MM.1S (cell line): ENCODE results near the gene HCFC2.

Source experiments
- DNase-seq: peaks from one replicate; pipeline ENCODE4 v3.0.0-alpha.2; 2015
- H2AFZ ChIP-seq: fragments of 300-600 bp; sonication (generic); 2 replicates; pipeline ENCODE4 v1.6.0; 2016; ENCODE audit warnings: antibody characterized with exemption, low read length
- H3F3A ChIP-seq: fragments of 300-600 bp; sonication (generic); 2 replicates; pipeline ENCODE4 v1.6.1; 2016; ENCODE audit warnings: mild to moderate bottlenecking, antibody characterized with exemption, low read length, moderate library complexity, mixed read lengths; ENCODE audit not compliant: insufficient read depth
- H3K27ac ChIP-seq: fragments of 300-600 bp; sonication (generic); 2 replicates; pipeline ENCODE4 v1.5.1; 2016; ENCODE audit warnings: mild to moderate bottlenecking, low read length
- H3K27me3 ChIP-seq: fragments of 300-600 bp; sonication (generic); replicated peaks from 2 replicates; pipeline ENCODE4 v1.6.0; 2016; ENCODE audit warnings: low read length; ENCODE audit not compliant: insufficient read depth
- H3K36me3 ChIP-seq: fragments of 300-600 bp; sonication (generic); replicated peaks from 2 replicates; pipeline ENCODE4 v1.6.1; 2016; ENCODE audit warnings: mild to moderate bottlenecking, low read length, mixed read lengths; ENCODE audit not compliant: insufficient read depth
- H3K4me1 ChIP-seq: fragments of 300-600 bp; sonication (generic); 2 replicates; pipeline ENCODE4 v1.6.1; 2016; ENCODE audit warnings: low read length, mixed read lengths
- H3K4me2 ChIP-seq: fragments of 300-600 bp; sonication (generic); 2 replicates; pipeline ENCODE4 v1.6.0; 2016; ENCODE audit warnings: low read depth, low read length
- H3K4me3 ChIP-seq: fragments of 300-600 bp; sonication (generic); 2 replicates; pipeline ENCODE4 v1.5.1; 2016; ENCODE audit warnings: low read length, mixed read lengths
- H3K79me2 ChIP-seq: fragments of 300-600 bp; sonication (generic); 2 replicates; pipeline ENCODE4 v1.6.1; 2016; ENCODE audit warnings: mixed run types, low read length, mixed read lengths
- H3K9ac ChIP-seq: fragments of 300-600 bp; sonication (generic); 2 replicates; pipeline ENCODE4 v1.6.1; 2016; ENCODE audit warnings: low read length, mixed read lengths
- H3K9me2 ChIP-seq: fragments of 300-600 bp; sonication (generic); replicated peaks from 2 replicates; pipeline ENCODE4 v1.6.1; 2016; ENCODE audit warnings: mild to moderate bottlenecking, low read length, mixed read lengths; ENCODE audit not compliant: insufficient read depth
- H3K9me3 ChIP-seq: fragments of 300-600 bp; sonication (generic); replicated peaks from 2 replicates; pipeline ENCODE4 v1.6.1; 2016; ENCODE audit warnings: mild to moderate bottlenecking, low read length, mixed read lengths; ENCODE audit not compliant: insufficient read depth
- H4K20me1 ChIP-seq: fragments of 300-600 bp; sonication (generic); 2 replicates; pipeline ENCODE4 v1.6.1; 2016; ENCODE audit warnings: mild to moderate bottlenecking, low read length, moderate library complexity, mixed read lengths; ENCODE audit not compliant: insufficient read depth
- CTCF ChIP-seq: fragments of 300-600 bp; sonication (generic); IDR thresholded peaks from 2 replicates; pipeline ENCODE4 v1.5.1; 2016; ENCODE audit warnings: antibody characterized with exemption, low read length, mixed read lengths
- EZH2 ChIP-seq: fragments of 300-600 bp; sonication (generic); optimal IDR thresholded peaks from 2 replicates; pipeline ENCODE3; 2017; ENCODE audit warnings: low read depth, mild to moderate bottlenecking, antibody characterized with exemption, low read length, mixed read lengths
- EZH2phosphoT487 ChIP-seq: fragments of 300-600 bp; sonication (generic); IDR thresholded peaks from 2 replicates; pipeline ENCODE4 v1.6.1; 2018; ENCODE audit warnings: antibody characterized with exemption, low read length

HCFC2 gene

DNA sequence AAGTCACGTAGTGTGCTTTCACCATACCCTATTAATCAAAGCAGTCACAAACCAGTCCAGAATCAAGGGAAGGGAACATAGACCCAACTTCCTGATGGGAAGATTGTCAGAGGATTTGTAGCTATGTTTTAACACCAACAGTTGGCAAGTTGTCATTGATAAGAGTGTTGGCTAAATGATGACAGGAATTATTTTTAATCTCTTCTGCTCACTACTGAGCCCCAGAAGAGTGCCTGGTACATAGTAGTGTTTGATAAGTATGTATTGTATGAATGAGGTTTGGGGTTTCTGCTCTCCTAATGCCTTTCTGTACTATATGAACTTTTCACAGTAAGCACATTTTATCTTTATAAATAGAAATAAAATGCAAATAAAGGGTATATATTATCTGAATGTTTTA, 14.7 kb downstream of the HCFC2 start:
- H3K79me2 ChIP-seq, result peaks cover 16% of the 10 kb centered on the region
- no peaks in the 10 kb centered on the region for H3K9me2 ChIP-seq
- H2AFZ ChIP-seq, result no peak overlapping the region
- H3K4me1 ChIP-seq, result no peaks in the 10 kb centered on the region
- no peaks in the 10 kb centered on the region; the same call in 1 of the 2 replicates for H3K36me3 ChIP-seq
- no peak for TF ChIP-seq CTCF
- no peak for TF ChIP-seq EZH2
- no peak for TF ChIP-seq EZH2phosphoT487
- no peaks in the 10 kb centered on the region for H3K27me3 ChIP-seq
- no peak overlapping the region for H3K4me2 ChIP-seq
- H4K20me1 ChIP-seq, result no peaks in the 10 kb centered on the region
- no peak overlapping the region for H3K27ac ChIP-seq
- DNase-seq, result no peak
- H3K4me3 ChIP-seq, result no peak overlapping the region
- no peaks in the 10 kb centered on the region for H3K9me3 ChIP-seq
- no peaks in the 10 kb centered on the region for H3F3A ChIP-seq
- no peak overlapping the region for H3K9ac ChIP-seq

DNA sequence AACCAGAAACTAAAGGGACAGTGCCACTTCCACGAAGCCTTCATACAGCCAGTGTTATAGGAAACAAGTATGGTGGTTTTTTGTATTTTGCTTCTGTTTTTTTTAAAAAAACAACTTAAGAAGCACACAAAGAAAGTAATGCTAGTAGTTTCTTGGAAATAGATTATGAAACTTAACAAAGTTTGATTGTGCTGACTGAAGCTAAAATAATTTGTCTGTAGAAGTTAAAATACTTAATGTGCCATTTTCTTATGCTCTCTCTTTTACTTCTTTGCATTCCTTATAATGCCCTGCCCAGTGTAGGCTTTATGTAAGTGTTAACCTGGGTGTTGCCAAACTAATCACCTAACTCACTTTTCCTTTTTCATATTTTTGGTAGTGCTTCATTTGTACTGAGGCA, 16.4 kb downstream of the HCFC2 start:
- no peak for TF ChIP-seq CTCF
- no peak for TF ChIP-seq EZH2
- TF ChIP-seq EZH2phosphoT487, result no peak
- H3K4me3 ChIP-seq, result no peak overlapping the region
- H3K36me3 ChIP-seq, result no peaks in the 10 kb centered on the region; the same call in 1 of the 2 replicates
- H3K79me2 ChIP-seq, result peaks cover 8% of the 10 kb centered on the region; the same call in 1 of the 2 replicates
- no peak overlapping the region for H2AFZ ChIP-seq
- no peaks in the 10 kb centered on the region for H3K9me3 ChIP-seq
- H4K20me1 ChIP-seq, result no peaks in the 10 kb centered on the region
- H3K27ac ChIP-seq, result no peak overlapping the region
- H3K4me2 ChIP-seq, result no peak overlapping the region
- DNase-seq, result no peak
- H3F3A ChIP-seq, result no peaks in the 10 kb centered on the region; the same call in 1 of the 2 replicates
- H3K4me1 ChIP-seq, result no peaks in the 10 kb centered on the region
- no peak overlapping the region for H3K9ac ChIP-seq
- no peaks in the 10 kb centered on the region for H3K27me3 ChIP-seq
- no peaks in the 10 kb centered on the region for H3K9me2 ChIP-seq

GRCh38 chr12:104083769-104084475, 19.6 kb downstream of the HCFC2 start:
- peaks cover 3% of the 10 kb centered on the region; the same call in 1 of the 2 replicates for H3K36me3 ChIP-seq
- no peaks in the 10 kb centered on the region for H3K4me1 ChIP-seq
- H3K9me3 ChIP-seq, result no peaks in the 10 kb centered on the region
- no peaks in the 10 kb centered on the region for H3K79me2 ChIP-seq
- H3K27me3 ChIP-seq, result no peaks in the 10 kb centered on the region
- no peak for DNase-seq
- H3K4me3 ChIP-seq, result no peak overlapping the region
- H3K4me2 ChIP-seq, result no peak overlapping the region
- H4K20me1 ChIP-seq, result no peaks in the 10 kb centered on the region
- no peak overlapping the region for H3K27ac ChIP-seq
- TF ChIP-seq CTCF, result no peak
- TF ChIP-seq EZH2phosphoT487, result no peak
- no peak for TF ChIP-seq EZH2
- no peak overlapping the region for H3K9ac ChIP-seq
- no peak overlapping the region for H2AFZ ChIP-seq
- no peaks in the 10 kb centered on the region for H3K9me2 ChIP-seq
- H3F3A ChIP-seq, result no peaks in the 10 kb centered on the region; the same call in 1 of the 2 replicates
